GM13977 (cell line): Measurements from ENCODE around the gene GSTO1.

Source experiments
- DNase-seq: peaks from one replicate; pipeline ENCODE4 v3.0.0; 2012; ENCODE audit warnings: low spot score
- CTCF ChIP-seq: IDR thresholded peaks from 2 replicates; pipeline ENCODE4 v1.5.1; 2012; ENCODE audit warnings: mild to moderate bottlenecking, control low read depth; ENCODE audit not compliant: insufficient read depth; ENCODE audit errors: extremely low read depth, missing control alignments
- in situ Hi-C: fragments of 300-500 bp; cut with MboI; formaldehyde crosslinking; loops from one replicate; pipeline ENCODE4 v1.12.0; 2022; ENCODE audit warnings: low sequenced_read_pairs, low pct_unique_long_range_greater_than_20kb, mixed read lengths, inconsistent platforms; ENCODE audit not compliant: unreplicated experiment

Gene GSTO1

GRCh38 chr10:104223304-104223703, 31.4 kb upstream of the GSTO1 start:
- no peak for DNase-seq
- in situ Hi-C loops, result no loop called here
- TF ChIP-seq CTCF, result no peak

- in situ Hi-C loops, result no loop called here
- DNase-seq, result peak; percentile 26
- TF ChIP-seq CTCF, result no peak
These were observed 24.2 kb upstream of the GSTO1 start for GRCh38 chr10:104230490-104230889.

- no peak for TF ChIP-seq CTCF
- in situ Hi-C loops, result no loop called here
- DNase-seq, result peak; percentile 99
These were observed 22.7 kb upstream of the GSTO1 start, which contains the start of gene CFAP43 for GRCh38 chr10:104231784-104232612. CFAP43 (minus strand) TSS chr10:104232364; CDS start chr10:104232246, 118 bp downstream.

GRCh38 chr10:104232613-104233102, 22.0 kb upstream of the GSTO1 start:
- DNase-seq, result no peak
- in situ Hi-C loops, result no loop called here
- TF ChIP-seq CTCF, result no peak

GRCh38 chr10:104233817-104234216, 20.9 kb upstream of the GSTO1 start:
- TF ChIP-seq CTCF, result no peak
- DNase-seq, result no peak
- in situ Hi-C loops, result no loop called here

- DNase-seq, result no peak
- in situ Hi-C loops, result no loop called here
- TF ChIP-seq CTCF, result no peak
These were observed 19.8 kb upstream of the GSTO1 start for GRCh38 chr10:104234934-104235333.
